ENCODE results near the gene SNUPN.
"Not testable (repeated sequence)": the region's sequence is repeated elsewhere in the genome, so short reads cannot be mapped to it uniquely, and the experiment has no call there.

The SNUPN gene

GRCh38 chr15:75559360-75559759 lies 66.2 kb downstream of the SNUPN start:
- not testable (repeated sequence) for H3K27ac ChIP-seq, H3K4me3 ChIP-seq

- not testable (repeated sequence) for H3K4me3 ChIP-seq, H3K27ac ChIP-seq
Observed at GRCh38 chr15:75558955-75559354, 66.6 kb downstream of the SNUPN start.

GRCh38 chr15:75554717-75555116 lies 70.8 kb downstream of the SNUPN start:
- Histone ChIP-seq H3K4me3 (no peak overlapping the region), H3K27ac (no peak overlapping the region)

DNA sequence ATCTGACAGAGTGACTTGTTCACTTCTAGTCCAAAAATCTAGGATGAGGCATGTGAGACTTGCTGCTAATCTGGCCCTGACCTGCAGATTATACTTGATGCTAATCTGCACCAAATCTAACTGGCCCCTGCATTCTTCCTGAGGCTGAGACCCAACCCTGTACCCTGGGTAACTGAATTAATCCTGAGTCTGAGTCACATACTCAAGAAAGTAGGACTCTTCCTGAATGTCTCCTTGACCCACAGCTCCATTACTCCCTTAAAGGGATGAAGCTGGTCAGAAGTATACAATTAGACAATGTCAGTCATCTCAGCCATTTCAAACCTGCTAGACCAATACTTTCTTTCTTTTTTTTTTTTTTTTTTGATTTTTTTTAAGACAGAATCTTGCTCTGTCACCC lies 71.9 kb downstream of the SNUPN start:
- no peak overlapping the region for H3K27ac ChIP-seq
- H3K4me3 ChIP-seq: no peak overlapping the region

DNA sequence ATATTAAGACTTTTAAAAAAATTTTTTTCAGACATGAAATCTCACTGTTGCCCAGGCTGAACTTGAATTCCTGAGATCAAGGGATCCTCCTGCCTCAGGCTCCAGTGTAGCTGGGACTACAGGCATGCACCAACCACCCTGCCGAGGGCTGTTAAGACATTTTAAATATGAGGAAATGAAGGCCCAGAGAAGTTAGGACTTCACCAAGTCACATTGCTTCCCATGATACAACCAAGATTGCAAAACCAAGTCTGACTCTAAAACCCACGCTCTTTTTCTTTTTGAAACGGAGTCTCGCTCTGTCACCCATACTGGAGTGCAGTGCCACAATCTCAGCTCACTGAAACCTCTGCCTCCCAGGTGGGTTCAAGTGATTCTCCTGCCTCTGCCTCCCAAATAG lies 74.4 kb downstream of the SNUPN start:
- no peak overlapping the region for H3K27ac ChIP-seq
- H3K4me3 ChIP-seq: no peak overlapping the region

All from skin epidermis (tissue), 12 donors.